Common myeloid progenitor, CD34-positive (primary cell): ENCODE results near the gene DOK5. TPM values are rescaled to one million over a fixed set of nuclear protein-coding genes. Genes with fewer than 3 reads are reported as not detected.
A peak's percentile ranks its signal among the peaks of the same experiment; 100 is the strongest.

Experiments
- CTCF ChIA-PET: fragments of 350-600 bp; sonication (Branson Sonifier 250); formaldehyde crosslinking; loops from one replicate; lab custom pipeline; 2021; ENCODE audit warnings: antibody characterized with exemption; lab: Charles Lee
- POLR2A ChIA-PET: fragments of 350-600 bp; sonication (Branson Sonifier 250); formaldehyde crosslinking; loops from one replicate; lab custom pipeline; 2021; ENCODE audit warnings: antibody characterized with exemption; lab: Charles Lee
- DNase-seq, 3 donors: peaks; one replicate each; pipeline versions ENCODE4 v3.0.0 to v3.0.0-alpha.2; 2013
- H3K27ac ChIP-seq, 2 experiments: 1 replicate in 1 of 2; 2 replicates in 1 of 2; pipeline ENCODE4 v1.7.0; 2013; ENCODE audit warnings: inconsistent platforms in 2 of 2, low read length in 2 of 2, mild to moderate bottlenecking in 2 of 2, low read depth in 1 of 2, moderate library complexity in 1 of 2; ENCODE audit not compliant: severe bottlenecking in 2 of 2, insufficient read depth in 1 of 2, poor library complexity in 1 of 2
- H3K27me3 ChIP-seq, 5 experiments: replicated peaks in 2 of 5; 1 replicate in 3 of 5; 2 replicates in 2 of 5; pipeline versions ENCODE4 v1.6.1 to v1.7.0; 2013; ENCODE audit warnings: low read length in 4 of 5, mild to moderate bottlenecking in 2 of 5, moderate library complexity in 2 of 5, inconsistent platforms in 1 of 5; ENCODE audit not compliant: insufficient read depth in 5 of 5, control insufficient read depth in 4 of 5
- H3K36me3 ChIP-seq, 4 experiments: 1 replicate in 2 of 4; 2 replicates in 2 of 4; pipeline versions ENCODE4 v1.6.1 to v1.7.0; 2013; ENCODE audit warnings: low read length in 3 of 4, control low read depth in 1 of 4, mild to moderate bottlenecking in 1 of 4; ENCODE audit not compliant: control insufficient read depth in 4 of 4, insufficient read depth in 4 of 4
- H3K4me1 ChIP-seq, 4 experiments: 1 replicate in 3 of 4; 2 replicates in 1 of 4; pipeline versions ENCODE4 v1.6.1 to v1.7.1; 2013; ENCODE audit warnings: low read length in 3 of 4, mild to moderate bottlenecking in 3 of 4, control low read depth in 1 of 4, inconsistent platforms in 1 of 4, moderate library complexity in 1 of 4; ENCODE audit not compliant: control insufficient read depth in 4 of 4, insufficient read depth in 4 of 4; ENCODE audit errors: control extremely low read depth in 1 of 4
- H3K4me3 ChIP-seq, 7 experiments: 1 replicate in 4 of 7; 2 replicates in 3 of 7; pipeline versions ENCODE4 v1.5.1 to v1.7.0; 2013; ENCODE audit warnings: mild to moderate bottlenecking in 7 of 7, low read length in 6 of 7, moderate library complexity in 6 of 7, inconsistent platforms in 2 of 7, low read depth in 2 of 7, control low read depth in 1 of 7; ENCODE audit not compliant: insufficient read depth in 4 of 7, control insufficient read depth in 1 of 7; ENCODE audit errors: extremely low read depth in 1 of 7
- H3K9me3 ChIP-seq, 5 experiments: 1 replicate in 4 of 5; 2 replicates in 1 of 5; pipeline versions ENCODE4 v1.6.1 to v1.7.1; 2013; ENCODE audit warnings: low read length in 4 of 5, mild to moderate bottlenecking in 2 of 5, inconsistent platforms in 1 of 5, low read depth in 1 of 5, moderate library complexity in 1 of 5; ENCODE audit not compliant: control insufficient read depth in 4 of 5, insufficient read depth in 2 of 5; ENCODE audit errors: control extremely low read depth in 1 of 5
- WGBS: methylation state at CpG from one replicate; pipeline ENCODE4 v1.1.5; 2013; ENCODE audit not compliant: insufficient coverage; 5-methylcytosine and 5-hydroxymethylcytosine counted together
- polyA plus RNA-seq: library from polyadenylated mRNA; unstranded; fragments of 120-200 nt; gene quantifications from one replicate; pipeline ENCODE4 v1.2.1, GENCODE V29; 2013

Gene DOK5
- 0.66 TPM for polyA plus RNA-seq

DNA sequence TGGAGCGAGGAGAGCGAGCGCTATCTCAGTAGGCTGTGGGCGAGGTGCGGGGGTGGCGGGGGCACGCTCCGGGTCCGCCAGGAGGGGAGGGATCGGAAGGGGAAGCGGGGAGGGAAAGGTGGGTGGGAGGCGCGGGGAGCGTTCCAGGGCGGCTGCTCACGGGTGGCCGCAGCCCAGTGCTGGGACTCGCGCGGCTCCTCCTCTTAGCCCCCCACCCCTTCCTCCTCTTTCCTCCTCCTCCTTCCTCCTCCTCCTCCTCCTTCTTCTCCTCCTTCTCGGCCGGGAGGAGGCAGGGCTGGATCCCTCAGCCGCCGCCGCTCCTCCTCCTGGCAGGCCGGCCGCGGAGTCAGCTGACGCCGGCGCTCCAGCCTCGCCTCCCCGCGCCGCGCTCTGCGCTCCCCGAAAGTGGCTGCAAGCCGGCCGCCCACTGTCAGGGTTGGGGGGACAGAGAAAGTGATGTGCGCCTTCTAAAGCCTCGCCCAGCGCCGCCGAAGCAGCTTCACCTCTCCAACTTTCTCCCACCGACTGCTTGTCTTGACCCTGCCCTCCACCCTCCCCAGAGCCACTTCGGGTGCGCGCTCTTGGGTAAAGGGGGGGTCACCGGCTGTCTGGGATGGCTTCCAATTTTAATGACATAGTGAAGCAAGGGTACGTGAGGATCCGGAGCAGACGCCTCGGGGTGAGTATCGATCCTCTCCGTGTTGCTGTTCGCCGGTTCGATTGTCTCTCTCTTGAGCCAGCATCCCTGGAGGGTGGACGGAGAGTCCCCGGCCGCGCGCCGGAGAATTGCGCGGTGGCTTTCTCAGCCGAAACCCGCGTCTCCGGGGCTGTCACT lies at the start of gene DOK5:
Gene DOK5 (plus strand): TSS at position 260 of the 835 bp plus-strand sequence. CDS start 354 bp downstream, at position 614.
- CTCF ChIA-PET: no interaction called here

DNA sequence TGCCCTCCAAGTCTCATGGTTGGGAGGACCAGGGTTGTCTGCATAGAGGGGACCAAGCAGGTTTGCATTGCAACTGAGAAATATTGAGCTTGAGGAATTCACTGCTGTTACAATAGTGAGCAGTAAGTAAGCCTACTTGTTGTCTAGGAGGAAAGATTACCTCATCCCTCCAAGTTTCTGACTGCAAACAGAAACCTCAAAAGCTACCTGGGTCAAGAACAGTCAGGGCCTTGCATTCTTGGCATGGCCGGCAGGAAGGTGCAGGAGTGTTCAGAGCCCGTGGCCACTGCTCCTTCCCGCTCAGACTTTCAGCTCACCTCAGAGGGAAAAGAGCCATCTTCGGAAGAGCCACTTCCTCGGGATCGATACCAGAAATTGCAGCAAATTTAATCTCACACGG lies 46.0 kb upstream of the DOK5 start:
- Histone ChIP-seq H3K9me3 (peaks cover 0 to 4% (median 0%) of the 10 kb centered on the region in 5 experiments), H3K27ac (no peak overlapping the region), H3K36me3 (no peaks in the 10 kb centered on the region), H3K4me3 (no peak overlapping the region), H3K4me1 (no peaks in the 10 kb centered on the region), H3K27me3 (peaks cover 0 to 5% (median 0%) of the 10 kb centered on the region in 5 experiments)
- CTCF ChIA-PET: no interaction called here
- POLR2A ChIA-PET: no interaction called here
- WGBS: 86% methylated on average over 4 of the region's 7 CpGs
- no peak for DNase-seq

More for the DNA sequence above, at the start of gene DOK5:
- POLR2A ChIA-PET: no interaction called here
- H3K27ac ChIP-seq: no peak within 1 kb of the TSS
- peak within 1 kb of the TSS in 6 of 7 experiments; percentile 11 to 76 (median 54) for H3K4me3 ChIP-seq
- peaks cover 5 to 61% (median 25%) of the 10 kb centered on the region in 5 experiments for H3K27me3 ChIP-seq
- no peaks in the 10 kb centered on the region for H3K36me3 ChIP-seq
- WGBS: under 1% methylated on average over 25 of the region's 71 CpGs
- H3K9me3 ChIP-seq: no peaks in the 10 kb centered on the region
- peak in 2 of 3 donors; percentile 13 to 27 for DNase-seq
- peaks cover 0 to 17% (median 11%) of the 10 kb centered on the region in 4 experiments for H3K4me1 ChIP-seq

- Histone ChIP-seq H3K9me3 (no peaks in the 10 kb centered on the region), H3K36me3 (no peaks in the 10 kb centered on the region), H3K4me3 (no peak overlapping the region), H3K27ac (no peak overlapping the region), H3K4me1 (no peaks in the 10 kb centered on the region), H3K27me3 (peaks cover 0 to 5% (median 0%) of the 10 kb centered on the region in 5 experiments)
- DNase-seq: no peak
- CTCF ChIA-PET: no interaction called here
- POLR2A ChIA-PET: no interaction called here
- 74% methylated on average over 5 of the region's 10 CpGs for WGBS
Measured at GRCh38 chr20:54431156-54431944, 44.0 kb upstream of the DOK5 start.

DNA sequence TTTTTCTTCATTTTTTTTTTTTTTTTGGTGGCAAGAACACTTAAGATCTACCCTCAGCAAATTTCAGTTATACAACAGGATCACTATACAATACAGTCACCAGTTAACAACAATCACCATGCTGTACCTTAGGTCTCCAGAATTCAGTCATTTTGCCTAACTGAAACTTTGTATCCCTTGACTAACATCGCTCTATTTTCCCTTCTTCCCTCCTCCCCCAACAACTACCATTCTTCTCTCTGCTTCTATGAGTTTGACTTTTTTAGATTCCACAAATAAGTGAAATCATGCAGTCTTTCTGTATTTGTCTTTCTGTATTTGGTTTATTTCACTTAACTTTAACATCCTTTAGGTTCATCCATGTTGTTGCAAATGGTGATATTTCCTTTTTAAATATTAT lies 42.4 kb upstream of the DOK5 start:
- H3K27ac ChIP-seq: no peak overlapping the region
- H3K36me3 ChIP-seq: no peaks in the 10 kb centered on the region
- no peaks in the 10 kb centered on the region for H3K4me1 ChIP-seq
- peaks cover 0 to 5% (median 0%) of the 10 kb centered on the region in 5 experiments for H3K27me3 ChIP-seq
- DNase-seq: no peak
- no peak overlapping the region for H3K4me3 ChIP-seq
- WGBS: no CpG with 5 or more reads among the region's 1 CpG
- no peaks in the 10 kb centered on the region for H3K9me3 ChIP-seq
- ChIA-PET CTCF (no interaction called here), POLR2A (no interaction called here)

- DNase-seq: no peak
- Histone ChIP-seq H3K9me3 (no peaks in the 10 kb centered on the region), H3K36me3 (no peaks in the 10 kb centered on the region), H3K27ac (no peak overlapping the region), H3K4me3 (no peak overlapping the region), H3K27me3 (peaks cover 0 to 5% (median 0%) of the 10 kb centered on the region in 5 experiments), H3K4me1 (no peaks in the 10 kb centered on the region)
- WGBS: 92% methylated on average over 9 of the region's 9 CpGs
- CTCF ChIA-PET: no interaction called here
- POLR2A ChIA-PET: interaction anchor here (0.5 to 0.6 kb wide), 2 partner anchors 18 to 147 kb away, joined by 3 read pairs; no protein-coding TSS in a partner anchor
Measured at GRCh38 chr20:54433636-54434035, 41.8 kb upstream of the DOK5 start.

DNA sequence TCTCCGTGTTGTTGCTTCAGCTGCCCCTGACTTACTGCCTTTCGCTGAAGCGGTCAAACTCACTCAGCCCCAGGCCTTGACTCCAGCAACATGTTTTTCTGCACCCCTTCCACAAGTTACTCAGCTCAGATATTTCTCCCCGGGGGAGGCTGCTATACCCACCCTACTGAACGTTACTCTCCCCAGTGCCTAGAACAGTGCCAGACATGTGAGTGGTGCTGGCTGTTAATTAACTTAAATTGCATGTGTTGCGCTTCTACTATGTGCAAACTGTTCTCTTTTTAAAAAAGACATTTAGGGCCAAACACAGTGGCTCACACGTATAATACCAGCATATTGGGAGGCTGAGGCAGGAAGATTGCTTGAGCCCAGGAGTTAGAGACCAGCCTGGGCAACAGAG lies 41.2 kb upstream of the DOK5 start:
- ChIA-PET POLR2A (interaction anchor here (0.5 to 0.6 kb wide), 2 partner anchors 18 to 147 kb away, joined by 3 read pairs; no protein-coding TSS in a partner anchor), CTCF (no interaction called here)
- WGBS: 100% methylated on average over 3 of the region's 7 CpGs
- Histone ChIP-seq H3K4me3 (no peak overlapping the region), H3K4me1 (no peaks in the 10 kb centered on the region), H3K9me3 (no peaks in the 10 kb centered on the region), H3K27ac (no peak overlapping the region), H3K36me3 (no peaks in the 10 kb centered on the region), H3K27me3 (peaks cover 0 to 3% (median 0%) of the 10 kb centered on the region in 5 experiments)
- no peak for DNase-seq
